HepG2 (cell line): ENCODE results near the gene ZNF33A. TPM values are rescaled to one million over a fixed set of nuclear protein-coding genes. Genes with fewer than 3 reads are reported as not detected.

ENCODE experiments used
- ATAC-seq: fragments of 200-7000 bp; cut with Tn5 transposase; 3 replicates; pipeline ENCODE4 v1.9.1; 2020; ENCODE audit warnings: mild to moderate bottlenecking, moderate library complexity
- BruUV-seq: library from RNA; stranded (reverse); fragments of 400-500 nt; replicated peaks from 2 replicates; lab custom pipeline; 2021; lab: Mats Ljungman, UMichigan
- CTCF ChIA-PET: fragments of 300-600 bp; formaldehyde crosslinking; extraction: SDS; loops from one replicate; lab custom pipeline; 2021; ENCODE audit warnings: low total read pairs, inconsistent platforms, low intra/inter-chr PET ratio; lab: Yijun Ruan, JAX
- POLR2A ChIA-PET: fragments of 350-600 bp; sonication (Branson Sonifier 250); formaldehyde crosslinking; loops from one replicate; lab custom pipeline; 2020; ENCODE audit warnings: antibody characterized with exemption, inconsistent platforms; lab: Yijun Ruan, JAX
- DNase-seq: peaks from one replicate; pipeline ENCODE4 v3.0.0-alpha.2; 2015; ENCODE audit warnings: low spot score
- FAIRE-seq: peaks from 3 replicates; lab custom pipeline; 2011; peaks lifted over from hg19 to GRCh38; lab: Jason Lieb, UNC
- H2AFZ ChIP-seq: one replicate; pipeline ENCODE4 v1.6.1; 2011; ENCODE audit warnings: low read length, inconsistent platforms
- H3K27ac ChIP-seq: fragments of 300-600 bp; 3 replicates; pipeline ENCODE4 v1.8.0; 2011; ENCODE audit warnings: mixed run types, mild to moderate bottlenecking, mixed read lengths, low read length, inconsistent platforms; ENCODE audit not compliant: insufficient read depth; ENCODE audit errors: extremely low read length
- H3K27me3 ChIP-seq, 2 experiments: fragments of 200-600 bp in 1 of 2; 2 replicates in 1 of 2; 3 replicates in 1 of 2; pipeline versions ENCODE4 v1.6.0 to v1.8.0; 2011; ENCODE audit warnings: low read length in 2 of 2, mild to moderate bottlenecking in 2 of 2, moderate library complexity in 2 of 2, inconsistent platforms in 1 of 2; ENCODE audit not compliant: insufficient read depth in 2 of 2, control insufficient read depth in 1 of 2
- H3K36me3 ChIP-seq, 2 experiments: fragments of 200-600 bp in 1 of 2; replicated peaks in 1 of 2; 2 replicates in 1 of 2; 3 replicates in 1 of 2; pipeline versions ENCODE4 v1.5.1 to v1.8.0; 2011; ENCODE audit warnings: low read length in 2 of 2, inconsistent platforms in 1 of 2; ENCODE audit not compliant: insufficient read depth in 2 of 2, control insufficient read depth in 1 of 2
- H3K4me1 ChIP-seq: 2 replicates; pipeline ENCODE4 v1.5.1; 2012; ENCODE audit warnings: low read length, inconsistent platforms; ENCODE audit not compliant: insufficient read depth
- H3K4me2 ChIP-seq: 2 replicates; pipeline ENCODE4 v1.6.0; 2011; ENCODE audit warnings: low read depth, low read length, inconsistent platforms
- H3K4me3 ChIP-seq, 3 experiments: fragments of 200-600 bp in 1 of 3; sonication (generic), shearing (Covaris generic) in 1 of 3; replicated peaks in 1 of 3; 2 replicates each; pipeline ENCODE4 v1.5.1; 2011 to 2016; ENCODE audit warnings: low read length in 3 of 3, inconsistent platforms in 2 of 3, low read depth in 2 of 3, mild to moderate bottlenecking in 2 of 3, control low read depth in 1 of 3, mixed read lengths in 1 of 3; ENCODE audit not compliant: insufficient read depth in 1 of 3
- H3K79me2 ChIP-seq: one replicate; pipeline ENCODE4 v1.6.1; 2011; ENCODE audit warnings: low read length, inconsistent platforms; ENCODE audit not compliant: insufficient read depth
- H3K9ac ChIP-seq: 2 replicates; pipeline ENCODE4 v1.6.0; 2011; ENCODE audit warnings: mild to moderate bottlenecking, low read depth, low read length, inconsistent platforms; ENCODE audit not compliant: insufficient read depth
- H3K9me3 ChIP-seq: 2 replicates; pipeline ENCODE4 v1.5.1; 2012; ENCODE audit warnings: mild to moderate bottlenecking, low read length
- H4K20me1 ChIP-seq: 2 replicates; pipeline ENCODE4 v1.6.0; 2011; ENCODE audit warnings: inconsistent platforms, mild to moderate bottlenecking, low read length, moderate library complexity; ENCODE audit not compliant: insufficient read depth
- ATF1 ChIP-seq: IDR thresholded peaks from 2 replicates; pipeline ENCODE4 v1.6.1; 2016; ENCODE audit warnings: mild to moderate bottlenecking, control low read depth
- ATF7-NPFF ChIP-seq: sonication (generic); formaldehyde crosslinking; IDR thresholded peaks from 2 replicates; pipeline ENCODE4 v1.8.1; 2023; ENCODE audit warnings: mild to moderate bottlenecking, low read depth, missing genetic modification reagents, moderate library complexity
- PHF21A ChIP-seq: sonication (generic); formaldehyde crosslinking; IDR thresholded peaks from 2 replicates; pipeline ENCODE4 v1.5.0; 2020; ENCODE audit warnings: mild to moderate bottlenecking, missing genetic modification reagents
- TBL1XR1 ChIP-seq: fragments of 150-350 bp; IDR thresholded peaks from 2 replicates; pipeline ENCODE4 v1.6.1; 2014; ENCODE audit warnings: borderline replicate concordance, low read length; ENCODE audit not compliant: partially characterized antibody
- TGIF2 ChIP-seq: IDR thresholded peaks from 2 replicates; pipeline ENCODE4 v1.6.1; 2016; ENCODE audit warnings: control low read depth, missing compliant biosample characterization
- TMF1 ChIP-seq: sonication (generic); formaldehyde crosslinking; IDR thresholded peaks from 2 replicates; pipeline ENCODE4 v1.8.1; 2022; ENCODE audit warnings: low read depth, missing genetic modification reagents
- ZNF317 ChIP-seq: sonication (generic); formaldehyde crosslinking; IDR thresholded peaks from 2 replicates; pipeline ENCODE4 v1.5.0; 2020; ENCODE audit warnings: mild to moderate bottlenecking, missing genetic modification reagents
- WGBS: methylation state at CpG from one replicate; pipeline ENCODE4 v1.1.6; 2017; ENCODE audit warnings: low lambda C conversion rate; 5-methylcytosine and 5-hydroxymethylcytosine counted together
- in situ Hi-C: cut with HindIII; loops from 2 replicates; pipeline ENCODE4 v1.10.0; 2017; ENCODE audit warnings: low pct_unique_long_range_greater_than_20kb; ENCODE audit not compliant: extremely low pct_ligation_motif_present
- intact Hi-C: fragments of 100-400 bp; cut with micrococcal nuclease; formaldehyde crosslinking; loops from one replicate; pipeline ENCODE4 v1.10.0; 2022; ENCODE audit not compliant: unreplicated experiment
- polyA plus RNA-seq, 8 experiments: library from polyadenylated mRNA; depleted of rRNA in 3 of 8; stranded (reverse) in 7 of 8; unstranded in 1 of 8; fragments of >200 nt; fragmentation: Illumina TruSeq in 4 of 8; extraction: Trizol in 4 of 8; gene quantifications; 2 replicates each; pipeline versions ENCODE4 v1.2.1 to v1.2.3, GENCODE V29; 2011 to 2016; ENCODE audit warnings: low read depth in 4 of 8, missing spikeins in 1 of 8, mixed read lengths in 1 of 8; ENCODE audit not compliant: insufficient read depth in 1 of 8
- total RNA-seq, 5 experiments: library from RNA; depleted of rRNA; stranded (reverse); fragments of >200 nt; fragmentation: Illumina TruSeq; extraction: Trizol; gene quantifications; 2 replicates each; pipeline ENCODE4 v1.2.3, GENCODE V29; 2016; ENCODE audit warnings: low read depth in 1 of 5
- TF ChIP-seq, protein P1 (sequence below): sonication (generic); formaldehyde crosslinking; IDR thresholded peaks from 2 replicates; pipeline ENCODE4 v1.5.0; 2020; ENCODE audit warnings: mild to moderate bottlenecking, missing genetic modification reagents
- TF ChIP-seq, protein P2 (sequence below): sonication (generic); formaldehyde crosslinking; IDR thresholded peaks from 2 replicates; pipeline ENCODE4 v1.5.0; 2020; ENCODE audit warnings: mild to moderate bottlenecking, missing genetic modification reagents
- TF ChIP-seq, protein P3 (sequence below): sonication (generic); formaldehyde crosslinking; IDR thresholded peaks from 2 replicates; pipeline ENCODE4 v1.4.0; 2020; ENCODE audit warnings: mild to moderate bottlenecking, missing genetic modification reagents
- TF ChIP-seq, protein P4 (sequence below): sonication (generic); formaldehyde crosslinking; IDR thresholded peaks from 2 replicates; pipeline ENCODE4 v1.4.0; 2020; ENCODE audit warnings: mild to moderate bottlenecking, missing genetic modification reagents, borderline replicate concordance

Gene ZNF33A
- total and polyA plus RNA-seq, 2 of the 13 experiments (the other 11 are each of a cell fraction or from before 2014, with no cell fraction given) = 13.1 to 22.5 TPM

DNA sequence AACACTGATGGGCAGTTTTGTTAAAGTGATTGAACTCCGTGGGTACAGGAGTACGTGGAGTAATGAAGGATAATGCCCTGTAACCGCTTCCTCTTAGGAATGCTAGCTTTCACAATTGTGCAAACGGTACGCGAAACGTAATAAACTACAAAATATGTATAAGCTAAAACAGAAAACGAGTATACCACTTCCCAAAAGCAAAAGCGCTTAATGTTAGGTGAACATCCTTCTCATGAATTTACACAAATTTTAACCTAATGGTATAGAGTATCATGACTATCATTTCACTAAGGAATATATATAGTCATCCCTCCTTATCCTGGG, 33.6 kb upstream of the ZNF33A start (continued):
- TF ChIP-seq, protein P1, sequence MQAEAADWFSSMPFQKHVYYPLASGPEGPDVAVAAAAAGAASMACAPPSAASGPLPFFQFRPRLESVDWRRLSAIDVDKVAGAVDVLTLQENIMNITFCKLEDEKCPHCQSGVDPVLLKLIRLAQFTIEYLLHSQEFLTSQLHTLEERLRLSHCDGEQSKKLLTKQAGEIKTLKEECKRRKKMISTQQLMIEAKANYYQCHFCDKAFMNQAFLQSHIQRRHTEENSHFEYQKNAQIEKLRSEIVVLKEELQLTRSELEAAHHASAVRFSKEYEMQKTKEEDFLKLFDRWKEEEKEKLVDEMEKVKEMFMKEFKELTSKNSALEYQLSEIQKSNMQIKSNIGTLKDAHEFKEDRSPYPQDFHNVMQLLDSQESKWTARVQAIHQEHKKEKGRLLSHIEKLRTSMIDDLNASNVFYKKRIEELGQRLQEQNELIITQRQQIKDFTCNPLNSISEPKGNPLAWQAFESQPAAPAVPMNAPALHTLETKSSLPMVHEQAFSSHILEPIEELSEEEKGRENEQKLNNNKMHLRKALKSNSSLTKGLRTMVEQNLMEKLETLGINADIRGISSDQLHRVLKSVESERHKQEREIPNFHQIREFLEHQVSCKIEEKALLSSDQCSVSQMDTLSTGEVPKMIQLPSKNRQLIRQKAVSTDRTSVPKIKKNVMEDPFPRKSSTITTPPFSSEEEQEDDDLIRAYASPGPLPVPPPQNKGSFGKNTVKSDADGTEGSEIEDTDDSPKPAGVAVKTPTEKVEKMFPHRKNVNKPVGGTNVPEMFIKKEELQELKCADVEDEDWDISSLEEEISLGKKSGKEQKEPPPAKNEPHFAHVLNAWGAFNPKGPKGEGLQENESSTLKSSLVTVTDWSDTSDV = no peak
- TF ChIP-seq ATF1 (CRISPR knock-in tag) = no peak
- TF ChIP-seq TBL1XR1 = peak; percentile 2
- TF ChIP-seq TMF1 = no peak
- TF ChIP-seq, protein P2, sequence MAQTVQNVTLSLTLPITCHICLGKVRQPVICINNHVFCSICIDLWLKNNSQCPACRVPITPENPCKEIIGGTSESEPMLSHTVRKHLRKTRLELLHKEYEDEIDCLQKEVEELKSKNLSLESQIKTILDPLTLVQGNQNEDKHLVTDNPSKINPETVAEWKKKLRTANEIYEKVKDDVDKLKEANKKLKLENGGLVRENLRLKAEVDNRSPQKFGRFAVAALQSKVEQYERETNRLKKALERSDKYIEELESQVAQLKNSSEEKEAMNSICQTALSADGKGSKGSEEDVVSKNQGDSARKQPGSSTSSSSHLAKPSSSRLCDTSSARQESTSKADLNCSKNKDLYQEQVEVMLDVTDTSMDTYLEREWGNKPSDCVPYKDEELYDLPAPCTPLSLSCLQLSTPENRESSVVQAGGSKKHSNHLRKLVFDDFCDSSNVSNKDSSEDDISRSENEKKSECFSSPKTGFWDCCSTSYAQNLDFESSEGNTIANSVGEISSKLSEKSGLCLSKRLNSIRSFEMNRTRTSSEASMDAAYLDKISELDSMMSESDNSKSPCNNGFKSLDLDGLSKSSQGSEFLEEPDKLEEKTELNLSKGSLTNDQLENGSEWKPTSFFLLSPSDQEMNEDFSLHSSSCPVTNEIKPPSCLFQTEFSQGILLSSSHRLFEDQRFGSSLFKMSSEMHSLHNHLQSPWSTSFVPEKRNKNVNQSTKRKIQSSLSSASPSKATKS (CRISPR knock-in tag) = no peak
- no peak for TF ChIP-seq TGIF2 (CRISPR knock-in tag)
- TF ChIP-seq ZNF317 (CRISPR knock-in tag) = 0 out of 2 replicates have a peak, but pooled peaks have one; percentile 29
- TF ChIP-seq ATF7-NPFF (CRISPR knock-in tag) = no peak

DNA sequence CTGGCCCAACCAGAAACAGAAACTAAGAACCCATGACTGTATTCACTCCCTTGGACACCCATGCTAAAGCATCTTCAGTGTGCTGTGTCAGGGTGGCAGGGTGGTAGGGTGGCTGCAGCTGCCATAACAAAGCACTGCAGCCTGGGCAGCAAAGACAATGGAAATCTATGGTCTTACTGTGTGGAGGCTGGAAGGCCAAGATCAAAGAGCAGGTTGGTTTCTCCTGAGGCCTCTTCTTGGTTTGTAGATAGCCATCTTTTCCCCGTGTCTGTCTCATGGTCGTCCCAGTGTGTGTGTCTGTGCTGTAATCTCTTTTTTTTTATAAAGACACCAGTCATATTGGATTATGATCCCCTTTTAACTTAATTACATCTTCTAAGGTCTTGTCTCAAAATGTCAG, 18.8 kb upstream of the ZNF33A start:
- no peaks in the 10 kb centered on the region for H3K36me3 ChIP-seq
- no peaks in the 10 kb centered on the region for H3K79me2 ChIP-seq
- no peaks in the 10 kb centered on the region for H3K4me1 ChIP-seq
- H3K27me3 ChIP-seq = no peaks in the 10 kb centered on the region
- peak overlapping the region; percentile 54 for H2AFZ ChIP-seq
- no peak overlapping the region for H3K4me3 ChIP-seq
- no peak overlapping the region for H3K27ac ChIP-seq
- in situ Hi-C loops (no loop called here), intact Hi-C loops (loop anchor here (2.0 kb wide), 1 partner anchor 19 kb away; the partner anchor contains the start of gene ZNF33A)
- FAIRE-seq (no peak), ATAC-seq (no peak), DNase-seq (no peak)
- H3K4me2 ChIP-seq = no peak overlapping the region
- 3% methylated on average over 2 of the region's 2 CpGs for WGBS
- CTCF ChIA-PET = interaction anchor here (1.4 kb wide), 1 partner anchor 15 kb away, joined by 3 read pairs; the partner anchor contains the start of gene ZNF25
- TF ChIP-seq PHF21A = no peak
- TF ChIP-seq, protein P3, sequence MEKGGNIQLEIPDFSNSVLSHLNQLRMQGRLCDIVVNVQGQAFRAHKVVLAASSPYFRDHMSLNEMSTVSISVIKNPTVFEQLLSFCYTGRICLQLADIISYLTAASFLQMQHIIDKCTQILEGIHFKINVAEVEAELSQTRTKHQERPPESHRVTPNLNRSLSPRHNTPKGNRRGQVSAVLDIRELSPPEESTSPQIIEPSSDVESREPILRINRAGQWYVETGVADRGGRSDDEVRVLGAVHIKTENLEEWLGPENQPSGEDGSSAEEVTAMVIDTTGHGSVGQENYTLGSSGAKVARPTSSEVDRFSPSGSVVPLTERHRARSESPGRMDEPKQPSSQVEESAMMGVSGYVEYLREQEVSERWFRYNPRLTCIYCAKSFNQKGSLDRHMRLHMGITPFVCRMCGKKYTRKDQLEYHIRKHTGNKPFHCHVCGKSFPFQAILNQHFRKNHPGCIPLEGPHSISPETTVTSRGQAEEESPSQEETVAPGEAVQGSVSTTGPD (CRISPR knock-in tag) = no peak
- TF ChIP-seq, protein P4, sequence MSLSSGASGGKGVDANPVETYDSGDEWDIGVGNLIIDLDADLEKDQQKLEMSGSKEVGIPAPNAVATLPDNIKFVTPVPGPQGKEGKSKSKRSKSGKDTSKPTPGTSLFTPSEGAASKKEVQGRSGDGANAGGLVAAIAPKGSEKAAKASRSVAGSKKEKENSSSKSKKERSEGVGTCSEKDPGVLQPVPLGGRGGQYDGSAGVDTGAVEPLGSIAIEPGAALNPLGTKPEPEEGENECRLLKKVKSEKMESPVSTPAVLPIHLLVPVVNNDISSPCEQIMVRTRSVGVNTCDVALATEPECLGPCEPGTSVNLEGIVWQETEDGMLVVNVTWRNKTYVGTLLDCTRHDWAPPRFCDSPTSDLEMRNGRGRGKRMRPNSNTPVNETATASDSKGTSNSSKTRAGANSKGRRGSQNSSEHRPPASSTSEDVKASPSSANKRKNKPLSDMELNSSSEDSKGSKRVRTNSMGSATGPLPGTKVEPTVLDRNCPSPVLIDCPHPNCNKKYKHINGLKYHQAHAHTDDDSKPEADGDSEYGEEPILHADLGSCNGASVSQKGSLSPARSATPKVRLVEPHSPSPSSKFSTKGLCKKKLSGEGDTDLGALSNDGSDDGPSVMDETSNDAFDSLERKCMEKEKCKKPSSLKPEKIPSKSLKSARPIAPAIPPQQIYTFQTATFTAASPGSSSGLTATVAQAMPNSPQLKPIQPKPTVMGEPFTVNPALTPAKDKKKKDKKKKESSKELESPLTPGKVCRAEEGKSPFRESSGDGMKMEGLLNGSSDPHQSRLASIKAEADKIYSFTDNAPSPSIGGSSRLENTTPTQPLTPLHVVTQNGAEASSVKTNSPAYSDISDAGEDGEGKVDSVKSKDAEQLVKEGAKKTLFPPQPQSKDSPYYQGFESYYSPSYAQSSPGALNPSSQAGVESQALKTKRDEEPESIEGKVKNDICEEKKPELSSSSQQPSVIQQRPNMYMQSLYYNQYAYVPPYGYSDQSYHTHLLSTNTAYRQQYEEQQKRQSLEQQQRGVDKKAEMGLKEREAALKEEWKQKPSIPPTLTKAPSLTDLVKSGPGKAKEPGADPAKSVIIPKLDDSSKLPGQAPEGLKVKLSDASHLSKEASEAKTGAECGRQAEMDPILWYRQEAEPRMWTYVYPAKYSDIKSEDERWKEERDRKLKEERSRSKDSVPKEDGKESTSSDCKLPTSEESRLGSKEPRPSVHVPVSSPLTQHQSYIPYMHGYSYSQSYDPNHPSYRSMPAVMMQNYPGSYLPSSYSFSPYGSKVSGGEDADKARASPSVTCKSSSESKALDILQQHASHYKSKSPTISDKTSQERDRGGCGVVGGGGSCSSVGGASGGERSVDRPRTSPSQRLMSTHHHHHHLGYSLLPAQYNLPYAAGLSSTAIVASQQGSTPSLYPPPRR (CRISPR knock-in tag) = no peak
- H3K9me3 ChIP-seq = no peaks in the 10 kb centered on the region
- POLR2A ChIA-PET = interaction anchor here (1.7 kb wide), 1 partner anchor 19 kb away, joined by 8 read pairs; the partner anchor contains the start of gene ZNF33A
- no peak overlapping the region for H3K9ac ChIP-seq
- no peaks in the 10 kb centered on the region for H4K20me1 ChIP-seq
- BruUV-seq = no TSS peak
